ENCODE measurements around the gene C6. TPM values are rescaled to one million over a fixed set of nuclear protein-coding genes. Genes with fewer than 3 reads are reported as not detected.
A peak's percentile ranks its signal among the peaks of the same experiment; 100 is the strongest.

The C6 gene
- total and polyA plus RNA-seq, 2 of the 13 experiments (the other 11 are each of a cell fraction or from before 2014, with no cell fraction given), result 0.28 to 4.7 TPM

GRCh38 chr5:41097642-41098041 is 115.7 kb downstream of the C6 start:
- CTCF ChIA-PET (ENCODE audit: low intra/inter-chr PET ratio, low total read pairs), result no interaction called here
- H3K27me3 ChIP-seq (ENCODE audit: control insufficient read depth in 1 of 2, insufficient read depth in 2 of 2, low read length in 2 of 2), result no peaks in the 10 kb centered on the region
- no peaks in the 10 kb centered on the region for H3K9me3 ChIP-seq (ENCODE audit: low read length)
- H3K4me3 ChIP-seq (replicated peaks in 1 of 3; ENCODE audit: insufficient read depth in 1 of 3, low read depth in 2 of 3, low read length in 3 of 3), result no peak overlapping the region
- H3K4me2 ChIP-seq (ENCODE audit: low read depth, low read length), result no peak overlapping the region
- POLR2A ChIA-PET, result no interaction called here
- no peak overlapping the region for H3K9ac ChIP-seq (ENCODE audit: insufficient read depth, low read depth, low read length)
- in situ Hi-C loops (cut with HindIII; ENCODE audit: extremely low pct_ligation_motif_present, low pct_unique_long_range_greater_than_20kb) (no loop called here), intact Hi-C loops (cut with micrococcal nuclease; ENCODE audit: unreplicated experiment) (no loop called here)
- no peaks in the 10 kb centered on the region for H3K79me2 ChIP-seq (ENCODE audit: insufficient read depth, low read length)
- 0 out of 2 replicates have a peak, but pooled peaks cover 6% of the 10 kb centered on the region for H3K4me1 ChIP-seq (ENCODE audit: insufficient read depth, low read length)
- H4K20me1 ChIP-seq (ENCODE audit: insufficient read depth, low read length), result no peaks in the 10 kb centered on the region
- ATAC-seq (no peak), DNase-seq (ENCODE audit: low spot score) (no peak), FAIRE-seq (no peak)
- no TSS peak for BruUV-seq (replicated peaks)
- no peak overlapping the region for H3K27ac ChIP-seq (ENCODE audit: extremely low read length, insufficient read depth, low read length)
- WGBS (ENCODE audit: low lambda C conversion rate), result 4% methylated on average over 2 of the region's 2 CpGs
- H3K36me3 ChIP-seq (replicated peaks in 1 of 2; ENCODE audit: control insufficient read depth in 1 of 2, insufficient read depth in 2 of 2, low read length in 2 of 2), result no peaks in the 10 kb centered on the region
- no peak overlapping the region for H2AFZ ChIP-seq (ENCODE audit: low read length)
- TF ChIP-seq ZNF740 (CRISPR knock-in tag; IDR thresholded peaks at IDR 0.05) (no peak), ZFP36 (IDR thresholded peaks at IDR 0.05; ENCODE audit: borderline replicate concordance, low read depth, low read length, partially characterized antibody) (no peak), HDAC1 (CRISPR knock-in tag; IDR thresholded peaks at IDR 0.05) (no peak), GLI4 (CRISPR knock-in tag; IDR thresholded peaks at IDR 0.05; ENCODE audit: borderline replicate concordance) (no peak)

GRCh38 chr5:41095324-41096101 is 117.8 kb downstream of the C6 start:
- H3K36me3 ChIP-seq (replicated peaks in 1 of 2; ENCODE audit: control insufficient read depth in 1 of 2, insufficient read depth in 2 of 2, low read length in 2 of 2), result no peaks in the 10 kb centered on the region
- POLR2A ChIA-PET, result no interaction called here
- BruUV-seq (replicated peaks), result no TSS peak
- intact Hi-C loops (cut with micrococcal nuclease; ENCODE audit: unreplicated experiment) (no loop called here), in situ Hi-C loops (cut with HindIII; ENCODE audit: extremely low pct_ligation_motif_present, low pct_unique_long_range_greater_than_20kb) (no loop called here)
- CTCF ChIA-PET (ENCODE audit: low intra/inter-chr PET ratio, low total read pairs), result no interaction called here
- H3K9me3 ChIP-seq (ENCODE audit: low read length), result no peaks in the 10 kb centered on the region
- H3K27me3 ChIP-seq (ENCODE audit: control insufficient read depth in 1 of 2, insufficient read depth in 2 of 2, low read length in 2 of 2), result no peaks in the 10 kb centered on the region
- no peaks in the 10 kb centered on the region for H4K20me1 ChIP-seq (ENCODE audit: insufficient read depth, low read length)
- 0 out of 2 replicates have a peak, but pooled peaks cover 6% of the 10 kb centered on the region for H3K4me1 ChIP-seq (ENCODE audit: insufficient read depth, low read length)
- no peaks in the 10 kb centered on the region for H3K79me2 ChIP-seq (ENCODE audit: insufficient read depth, low read length)
- no peak overlapping the region for H3K9ac ChIP-seq (ENCODE audit: insufficient read depth, low read depth, low read length)
- H3K4me2 ChIP-seq (ENCODE audit: low read depth, low read length), result no peak overlapping the region
- no peak for FAIRE-seq
- H3K27ac ChIP-seq (ENCODE audit: extremely low read length, insufficient read depth, low read length), result no peak overlapping the region
- DNase-seq (ENCODE audit: low spot score), result no peak
- ATAC-seq, result no peak
- H2AFZ ChIP-seq (ENCODE audit: low read length), result no peak overlapping the region
- no peak overlapping the region for H3K4me3 ChIP-seq (replicated peaks in 1 of 3; ENCODE audit: insufficient read depth in 1 of 3, low read depth in 2 of 3, low read length in 3 of 3)
- WGBS (ENCODE audit: low lambda C conversion rate), result 29% methylated on average over 5 of the region's 5 CpGs
- TF ChIP-seq SOX13 (IDR thresholded peaks at IDR 0.05) (no peak), SOX13 (CRISPR knock-in tag; conservative IDR thresholded peaks at IDR 0.05 in 1 of 2, IDR thresholded peaks at IDR 0.05 in 1 of 2) (no peak), HIC2 (CRISPR knock-in tag; IDR thresholded peaks at IDR 0.05; ENCODE audit: low read depth) (no peak), SSRP1 (CRISPR knock-in tag; IDR thresholded peaks at IDR 0.05) (no peak), MBD4 (IDR thresholded peaks at IDR 0.05; ENCODE audit: borderline replicate concordance, low read length) (no peak), ZNF446 (CRISPR knock-in tag; IDR thresholded peaks at IDR 0.05) (no peak), ZNF18 (CRISPR knock-in tag; IDR thresholded peaks at IDR 0.05; ENCODE audit: insufficient replicate concordance) (no peak), XRCC5 (optimal IDR thresholded peaks at IDR 0.05; ENCODE audit: low read length) (no peak), MAFF (IDR thresholded peaks at IDR 0.05; ENCODE audit: low read depth, low read length) (peak; percentile 91), RXRA (CRISPR knock-in tag; IDR thresholded peaks at IDR 0.05) (no peak), ZNF44 (CRISPR knock-in tag; IDR thresholded peaks at IDR 0.05) (no peak)

All from HepG2 (cell line).